Activated CD4-positive, alpha-beta memory T cell treated with anti-CD3 and anti-CD28 coated beads, Interleukin-2, amount 10 ng/mL, durations not matched to agents 7 days and 5 days (primary cell): ENCODE results near the gene LHCGR. TPM values are rescaled to one million over a fixed set of nuclear protein-coding genes. Genes with fewer than 3 reads are reported as not detected.

Experiments used
- CTCF ChIA-PET: fragments of 350-600 bp; sonication (Branson Sonifier 250); formaldehyde crosslinking; loops from one replicate; lab custom pipeline; 2021; ENCODE audit warnings: antibody characterized with exemption, inconsistent platforms; lab: Charles Lee
- POLR2A ChIA-PET: fragments of 350-600 bp; sonication (Branson Sonifier 250); formaldehyde crosslinking; loops from one replicate; lab custom pipeline; 2021; ENCODE audit warnings: antibody characterized with exemption; lab: Charles Lee
- DNase-seq: peaks from one replicate; pipeline ENCODE4 v3.0.0-alpha.2; 2020
- H3K27ac Mint-ChIP-seq: one replicate; pipeline ENCODE4 v1.8.0; 2021; ENCODE audit warnings: mild to moderate bottlenecking, mixed read lengths
- H3K27me3 Mint-ChIP-seq: one replicate; pipeline ENCODE4 v1.8.0; 2021; ENCODE audit warnings: mixed read lengths
- H3K36me3 Mint-ChIP-seq: one replicate; pipeline ENCODE4 v1.8.0; 2021; ENCODE audit warnings: low read depth, mixed read lengths
- H3K4me1 Mint-ChIP-seq: one replicate; pipeline ENCODE4 v1.8.0; 2021; ENCODE audit warnings: mixed read lengths
- H3K4me3 Mint-ChIP-seq: one replicate; pipeline ENCODE4 v1.8.0; 2021; ENCODE audit warnings: mild to moderate bottlenecking, mixed read lengths
- H3K9me3 Mint-ChIP-seq: one replicate; pipeline ENCODE4 v1.8.0; 2021; ENCODE audit warnings: mixed read lengths
- total RNA-seq, 2 experiments: library from RNA; stranded (reverse); gene quantifications; one replicate each; pipeline ENCODE4 v1.2.3, GENCODE V29; 2021

LHCGR gene
- total RNA-seq, 2 experiments from 2014 or later = not detected

GRCh38 chr2:48691935-48692691, 63.4 kb downstream of the LHCGR start:
- no peak for DNase-seq
- Mint-ChIP-seq H3K9me3 (no peaks in the 10 kb centered on the region), H3K27ac (no peak overlapping the region), H3K27me3 (peaks cover 9% of the 10 kb centered on the region), H3K36me3 (no peaks in the 10 kb centered on the region), H3K4me1 (no peaks in the 10 kb centered on the region), H3K4me3 (no peak overlapping the region)
- ChIA-PET CTCF (no interaction called here), POLR2A (no interaction called here)

DNA sequence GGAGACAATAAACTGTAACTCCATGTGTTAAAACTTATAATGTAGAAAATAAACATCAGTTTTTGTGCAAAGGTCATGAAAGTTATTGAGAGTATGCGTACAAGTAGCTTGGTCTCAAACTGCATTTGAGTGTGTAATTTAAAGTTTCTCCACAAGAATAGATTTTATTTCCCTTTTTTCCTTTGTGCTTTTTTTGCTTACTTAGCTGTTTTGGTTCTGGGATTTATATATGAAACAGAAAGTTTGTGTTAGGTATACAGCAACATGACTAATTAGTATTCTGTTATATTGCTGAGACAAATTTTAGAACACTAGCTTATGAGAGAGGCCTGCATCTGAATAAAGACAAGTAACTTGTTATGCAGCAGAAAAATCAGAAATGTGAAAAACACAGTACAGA, 70.4 kb downstream of the LHCGR start:
- no peaks in the 10 kb centered on the region for H3K4me1 Mint-ChIP-seq
- no peaks in the 10 kb centered on the region for H3K36me3 Mint-ChIP-seq
- peaks cover 7% of the 10 kb centered on the region for H3K27me3 Mint-ChIP-seq
- H3K27ac Mint-ChIP-seq = no peak overlapping the region
- no peak for DNase-seq
- no peak overlapping the region for H3K4me3 Mint-ChIP-seq
- ChIA-PET POLR2A (no interaction called here), CTCF (no interaction called here)
- no peaks in the 10 kb centered on the region for H3K9me3 Mint-ChIP-seq

- CTCF ChIA-PET = no interaction called here
- no peak for DNase-seq
- Mint-ChIP-seq H3K4me3 (no peak overlapping the region), H3K9me3 (no peaks in the 10 kb centered on the region), H3K27ac (no peak overlapping the region), H3K27me3 (peaks cover 4% of the 10 kb centered on the region), H3K4me1 (no peaks in the 10 kb centered on the region), H3K36me3 (no peaks in the 10 kb centered on the region)
- POLR2A ChIA-PET = no interaction called here
These were observed 78.1 kb downstream of the LHCGR start for GRCh38 chr2:48677450-48677849.

DNA sequence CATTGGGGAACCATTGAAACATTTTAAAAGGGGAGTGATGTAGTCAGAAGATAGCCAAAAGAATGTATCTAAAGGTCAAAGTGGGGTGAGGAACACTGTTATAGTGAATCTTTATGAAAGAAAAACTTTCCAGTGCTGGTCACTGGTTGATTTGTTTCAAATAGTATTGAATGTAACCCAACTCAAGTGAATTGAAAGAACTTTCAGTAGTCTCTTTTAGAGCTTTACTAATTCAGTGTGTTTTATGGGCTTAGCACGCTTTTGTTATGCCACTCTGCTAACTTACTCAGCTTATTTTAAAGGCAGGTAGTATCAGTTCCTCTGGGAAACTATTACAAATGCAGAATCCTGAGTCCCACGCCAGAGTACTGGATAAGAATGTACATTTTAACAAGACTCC, 80.6 kb downstream of the LHCGR start:
- no peak for DNase-seq
- Mint-ChIP-seq H3K4me1 (no peaks in the 10 kb centered on the region), H3K36me3 (no peaks in the 10 kb centered on the region), H3K9me3 (no peaks in the 10 kb centered on the region), H3K27ac (no peak overlapping the region), H3K4me3 (no peak overlapping the region), H3K27me3 (peaks cover 4% of the 10 kb centered on the region)
- ChIA-PET CTCF (no interaction called here), POLR2A (no interaction called here)

DNA sequence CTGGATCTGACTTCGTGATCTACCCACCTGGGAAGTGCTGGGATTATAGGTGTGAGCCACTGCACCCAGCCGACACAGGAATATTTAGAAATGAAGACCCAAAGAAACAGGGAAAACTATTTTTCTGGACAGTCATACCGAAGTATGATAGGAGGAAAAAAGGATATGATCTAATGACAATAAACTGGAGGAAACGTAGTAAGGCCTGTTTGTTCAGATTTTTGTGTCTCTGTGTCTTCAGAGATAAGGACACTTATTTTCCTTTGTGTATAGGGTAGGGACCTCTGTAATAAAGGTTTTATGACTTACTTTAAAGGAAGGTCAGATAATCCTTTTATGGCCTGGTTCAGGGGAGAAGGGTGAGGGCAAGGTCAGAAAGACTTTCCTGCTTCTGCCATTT, 81.9 kb downstream of the LHCGR start:
- no peak for DNase-seq
- ChIA-PET POLR2A (no interaction called here), CTCF (no interaction called here)
- H3K4me1 Mint-ChIP-seq = no peaks in the 10 kb centered on the region
- no peak overlapping the region for H3K27ac Mint-ChIP-seq
- H3K27me3 Mint-ChIP-seq = peaks cover 7% of the 10 kb centered on the region
- no peak overlapping the region for H3K4me3 Mint-ChIP-seq
- no peaks in the 10 kb centered on the region for H3K9me3 Mint-ChIP-seq
- H3K36me3 Mint-ChIP-seq = no peaks in the 10 kb centered on the region

- no peaks in the 10 kb centered on the region for H3K4me1 Mint-ChIP-seq
- POLR2A ChIA-PET = no interaction called here
- CTCF ChIA-PET = no interaction called here
- DNase-seq = no peak
- H3K27ac Mint-ChIP-seq = no peak overlapping the region
- H3K9me3 Mint-ChIP-seq = no peaks in the 10 kb centered on the region
- H3K4me3 Mint-ChIP-seq = no peak overlapping the region
- peaks cover 4% of the 10 kb centered on the region for H3K27me3 Mint-ChIP-seq
- H3K36me3 Mint-ChIP-seq = no peaks in the 10 kb centered on the region
These were observed 86.5 kb downstream of the LHCGR start for GRCh38 chr2:48668992-48669391.

GRCh38 chr2:48651158-48651790, 104.2 kb downstream of the LHCGR start:
- ChIA-PET CTCF (no interaction called here), POLR2A (no interaction called here)
- no peak overlapping the region for H3K27ac Mint-ChIP-seq
- H3K27me3 Mint-ChIP-seq = peaks cover 4% of the 10 kb centered on the region
- no peaks in the 10 kb centered on the region for H3K36me3 Mint-ChIP-seq
- no peaks in the 10 kb centered on the region for H3K4me1 Mint-ChIP-seq
- H3K9me3 Mint-ChIP-seq = no peaks in the 10 kb centered on the region
- H3K4me3 Mint-ChIP-seq = no peak overlapping the region
- no peak for DNase-seq

DNA sequence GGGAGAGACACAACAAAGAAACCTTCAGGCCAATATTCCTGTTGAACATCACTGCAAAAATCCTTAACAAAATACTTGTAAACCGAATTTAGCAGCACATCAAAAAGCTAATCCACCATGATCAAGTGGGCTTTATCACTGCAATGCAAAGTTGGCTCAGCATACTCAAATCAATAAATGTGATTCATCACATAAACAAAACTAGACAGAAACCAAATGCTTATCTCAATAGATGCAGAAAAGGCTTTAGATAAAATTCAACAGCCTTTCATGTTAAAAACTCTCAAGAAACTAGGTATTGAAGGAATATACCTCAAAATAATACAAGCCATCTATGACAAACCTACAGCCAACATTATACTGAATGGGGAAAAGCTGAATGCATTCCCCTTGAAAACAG, 117.3 kb downstream of the LHCGR start:
- no peak for DNase-seq
- no peak overlapping the region for H3K27ac Mint-ChIP-seq
- H3K9me3 Mint-ChIP-seq = peaks cover 5% of the 10 kb centered on the region
- ChIA-PET POLR2A (no interaction called here), CTCF (no interaction called here)
- peaks cover 19% of the 10 kb centered on the region for H3K27me3 Mint-ChIP-seq
- no peaks in the 10 kb centered on the region for H3K4me1 Mint-ChIP-seq
- H3K4me3 Mint-ChIP-seq = no peak overlapping the region
- H3K36me3 Mint-ChIP-seq = no peaks in the 10 kb centered on the region

Other genes starting within 250 kb of the LHCGR start
- gene STON1, start 225.6 kb downstream of the LHCGR start, total RNA-seq = 1 to 10 TPM; 2.1 to 3.0 TPM
- not detected for gene GTF2A1L, start 137.9 kb downstream of the LHCGR start, total RNA-seq